A673 (cell line): ENCODE results near the gene WBP2. TPM values are rescaled to one million over a fixed set of nuclear protein-coding genes. Genes with fewer than 3 reads are reported as not detected.

ENCODE experiments used
- BruUV-seq: library from RNA; stranded (reverse); fragments of 400-500 nt; replicated peaks from 2 replicates; lab custom pipeline; 2021; lab: Mats Ljungman, UMichigan
- CTCF ChIA-PET: fragments of 300-600 bp; sonication (Branson Sonifier 250); formaldehyde crosslinking; loops from one replicate; lab custom pipeline; 2022; ENCODE audit warnings: antibody characterized with exemption; lab: Charles Lee
- POLR2A ChIA-PET: fragments of 300-600 bp; sonication (Branson Sonifier 250); formaldehyde crosslinking; loops from one replicate; lab custom pipeline; 2022; ENCODE audit warnings: antibody characterized with exemption; ENCODE audit not compliant: low non-redundant PET; lab: Charles Lee
- DNase-seq: peaks from one replicate; pipeline ENCODE4 v3.0.0-alpha.2; 2015; ENCODE audit warnings: low spot score
- H3K27ac ChIP-seq: fragments of 200-600 bp; sonication (generic); 2 replicates; pipeline ENCODE4 v1.5.1; 2016; ENCODE audit warnings: mixed run types, low read depth, mild to moderate bottlenecking, mixed read lengths, antibody characterized with exemption, low read length; ENCODE audit not compliant: poor library complexity, severe bottlenecking
- H3K27me3 ChIP-seq: fragments of 200-600 bp; sonication (generic); replicated peaks from 2 replicates; pipeline ENCODE4 v1.6.1; 2017; ENCODE audit warnings: mixed run types, low read depth, mild to moderate bottlenecking, mixed read lengths, antibody characterized with exemption, low read length; ENCODE audit not compliant: insufficient read depth, poor library complexity
- H3K36me3 ChIP-seq: fragments of 200-600 bp; sonication (generic); 2 replicates; pipeline ENCODE4 v1.6.1; 2016; ENCODE audit warnings: mixed run types, mild to moderate bottlenecking, mixed read lengths, antibody characterized with exemption, low read length; ENCODE audit not compliant: insufficient read depth, poor library complexity, severe bottlenecking
- H3K4me1 ChIP-seq: fragments of 200-600 bp; sonication (generic); 2 replicates; pipeline ENCODE4 v1.6.1; 2017; ENCODE audit warnings: mixed run types, mild to moderate bottlenecking, mixed read lengths, antibody characterized with exemption, low read length; ENCODE audit not compliant: insufficient read depth, poor library complexity, severe bottlenecking
- H3K4me3 ChIP-seq: fragments of 200-600 bp; sonication (generic); 2 replicates; pipeline ENCODE4 v1.5.1; 2016; ENCODE audit warnings: low read depth, mixed run types, mild to moderate bottlenecking, mixed read lengths, low read length; ENCODE audit not compliant: poor library complexity, severe bottlenecking
- H3K9me3 ChIP-seq: fragments of 200-600 bp; sonication (generic); 2 replicates; pipeline ENCODE4 v1.6.1; 2016; ENCODE audit warnings: mixed run types, low read depth, mild to moderate bottlenecking, mixed read lengths, antibody characterized with exemption, low read length; ENCODE audit not compliant: poor library complexity, severe bottlenecking
- CTCF ChIP-seq: fragments of 300-800, 200-600 bp; sonication (generic); conservative IDR thresholded peaks from 2 replicates; pipeline ENCODE4 v1.5.1; 2017; ENCODE audit warnings: low read depth, mild to moderate bottlenecking, antibody characterized with exemption, low read length, moderate library complexity, mixed read lengths
- EZH2 ChIP-seq: fragments of 200-600 bp; sonication (generic); IDR thresholded peaks from 2 replicates; pipeline ENCODE4 v1.6.1; 2017; ENCODE audit warnings: borderline replicate concordance, low read depth, mild to moderate bottlenecking, mixed read lengths, antibody characterized with exemption, low read length; ENCODE audit not compliant: poor library complexity, severe bottlenecking
- intact Hi-C: fragments of 100-400 bp; cut with micrococcal nuclease; formaldehyde crosslinking; loops from one replicate; pipeline ENCODE4 v1.10.0; 2022; ENCODE audit not compliant: unreplicated experiment
- total RNA-seq: library from RNA; stranded (reverse); gene quantifications from 2 replicates; pipeline ENCODE4 v1.2.3, GENCODE V29; 2021

The WBP2 gene
- total RNA-seq, 1 experiment from 2014 or later, result 70.3 TPM

GRCh38 chr17:75824050-75824552 is 31.0 kb downstream of the WBP2 start:
- intact Hi-C loops, result no loop called here
- CTCF ChIA-PET, result interaction anchor here (0.6 kb wide), 1 partner anchor 76 kb away, joined by 7 read pairs; no protein-coding TSS in a partner anchor
- no peaks in the 10 kb centered on the region for H3K9me3 ChIP-seq

GRCh38 chr17:75823257-75824041 is 31.7 kb downstream of the WBP2 start:
- Histone ChIP-seq H3K4me1 (peaks cover 11% of the 10 kb centered on the region), H3K4me3 (no peak overlapping the region), H3K36me3 (peaks cover 48% of the 10 kb centered on the region), H3K9me3 (no peaks in the 10 kb centered on the region), H3K27ac (no peak overlapping the region), H3K27me3 (no peaks in the 10 kb centered on the region)
- ChIA-PET CTCF (interaction anchor here (0.6 kb wide), 1 partner anchor 76 kb away, joined by 7 read pairs; no protein-coding TSS in a partner anchor), POLR2A (no interaction called here)
- intact Hi-C loops, result no loop called here
- TF ChIP-seq CTCF (no peak), EZH2 (no peak)
- BruUV-seq, result no TSS peak
- DNase-seq, result no peak

More at GRCh38 chr17:75824050-75824552, 31.0 kb downstream of the WBP2 start:
- no TSS peak for BruUV-seq
- Histone ChIP-seq H3K4me3 (no peak overlapping the region), H3K27ac (no peak overlapping the region), H3K36me3 (peaks cover 41% of the 10 kb centered on the region), H3K27me3 (no peaks in the 10 kb centered on the region), H3K4me1 (peaks cover 11% of the 10 kb centered on the region)
- TF ChIP-seq CTCF (no peak), EZH2 (no peak)
- POLR2A ChIA-PET, result no interaction called here
- no peak for DNase-seq

- Histone ChIP-seq H3K27me3 (no peaks in the 10 kb centered on the region), H3K27ac (no peak overlapping the region), H3K4me3 (no peak overlapping the region), H3K4me1 (peaks cover 8% of the 10 kb centered on the region), H3K36me3 (peaks cover 52% of the 10 kb centered on the region), H3K9me3 (no peaks in the 10 kb centered on the region)
- ChIA-PET POLR2A (no interaction called here), CTCF (interaction anchor here (1.4 kb wide), 1 partner anchor 8 kb away, joined by 3 read pairs; no protein-coding TSS in a partner anchor)
- TF ChIP-seq EZH2 (no peak), CTCF (no peak)
- intact Hi-C loops, result no loop called here
- no peak for DNase-seq
- BruUV-seq, result no TSS peak
Measured at GRCh38 chr17:75822800-75823166, 32.4 kb downstream of the WBP2 start.
